ENCODE measurements around the gene FAM9C. TPM values are rescaled to one million over a fixed set of nuclear protein-coding genes. Genes with fewer than 3 reads are reported as not detected.
A peak's percentile ranks its signal among the peaks of the same experiment; 100 is the strongest.
"Not testable (repeated sequence)": the region's sequence is repeated elsewhere in the genome, so short reads cannot be mapped to it uniquely, and the experiment has no call there.

Gene FAM9C
- total RNA-seq, 2 donors from 2014 or later, result not detected

DNA sequence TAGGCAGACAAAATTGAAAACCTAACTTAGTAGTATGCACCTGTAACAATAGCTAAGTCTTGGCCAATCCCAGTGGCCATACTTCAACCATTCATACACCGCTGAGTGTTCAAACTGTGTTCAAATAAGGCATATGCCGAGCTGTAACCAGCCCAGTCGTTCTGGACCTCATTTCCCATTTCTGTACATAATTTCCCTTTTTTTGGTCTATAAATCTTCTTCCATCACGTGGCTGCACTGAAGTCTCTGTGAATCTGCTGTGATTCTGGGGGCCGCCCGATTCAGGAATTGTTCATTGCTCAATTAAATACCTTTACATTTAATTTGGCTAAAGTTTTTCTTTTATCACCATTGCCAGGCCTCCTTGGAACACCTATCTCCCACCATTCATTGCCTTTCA lies 27.7 kb downstream of the FAM9C start:
- H3K36me3 Mint-ChIP-seq (ENCODE audit: low read depth); H3K27me3 Mint-ChIP-seq: not testable (repeated sequence)

DNA sequence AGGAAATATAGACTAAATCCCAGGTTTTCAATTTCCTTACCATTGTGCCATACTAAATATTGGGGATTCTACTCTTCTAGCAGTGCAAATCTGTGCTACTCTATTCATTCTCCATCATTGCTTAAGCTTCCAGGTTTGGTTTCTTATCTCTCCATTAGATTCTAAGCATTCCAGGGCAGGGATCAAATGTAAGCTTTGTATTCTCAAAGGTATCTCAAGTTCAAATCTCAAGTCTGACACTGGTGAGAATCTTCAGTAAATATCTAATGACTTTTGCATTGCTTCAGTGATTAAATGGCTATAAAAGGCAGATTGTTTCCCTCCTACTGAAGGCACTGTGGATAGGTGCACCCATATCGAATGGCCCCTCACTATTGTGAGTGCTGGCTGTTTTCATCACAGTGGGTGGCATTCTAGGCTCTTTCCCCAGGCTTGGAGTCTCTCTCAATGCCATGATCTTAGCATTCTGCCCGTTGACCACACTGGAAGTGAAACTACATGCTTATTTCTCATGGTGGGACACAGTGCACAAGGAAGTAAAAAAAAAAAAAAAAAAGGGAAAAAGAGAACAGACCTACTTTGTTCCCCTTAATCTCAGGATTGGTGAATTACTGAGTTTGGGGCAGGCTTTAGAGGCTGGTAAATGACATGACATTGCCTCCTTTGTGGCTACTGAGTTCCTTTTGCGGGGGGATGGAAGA lies 28.7 kb downstream of the FAM9C start:
- H3K27ac Mint-ChIP-seq, result peak overlapping the region; percentile 57
- no peaks in the 10 kb centered on the region for H3K9me3 ChIP-seq (ENCODE audit: control insufficient read depth, low read length, poor library complexity, severe bottlenecking)
- no peaks in the 10 kb centered on the region for H3K27me3 Mint-ChIP-seq
- no peaks in the 10 kb centered on the region for H3K36me3 Mint-ChIP-seq (ENCODE audit: low read depth)
- H3K4me3 Mint-ChIP-seq, result no peak overlapping the region
- H3K4me1 Mint-ChIP-seq, result peaks cover 26% of the 10 kb centered on the region
- DNase-seq, result no peak
- ATAC-seq, result no peak

More for the DNA sequence above, 27.7 kb downstream of the FAM9C start:
- not testable (repeated sequence) for ATAC-seq; H3K27ac Mint-ChIP-seq; H3K4me3 Mint-ChIP-seq; DNase-seq; H3K9me3 ChIP-seq (ENCODE audit: control insufficient read depth, low read length, poor library complexity, severe bottlenecking)
- peaks cover 26% of the 10 kb centered on the region for H3K4me1 Mint-ChIP-seq

DNA sequence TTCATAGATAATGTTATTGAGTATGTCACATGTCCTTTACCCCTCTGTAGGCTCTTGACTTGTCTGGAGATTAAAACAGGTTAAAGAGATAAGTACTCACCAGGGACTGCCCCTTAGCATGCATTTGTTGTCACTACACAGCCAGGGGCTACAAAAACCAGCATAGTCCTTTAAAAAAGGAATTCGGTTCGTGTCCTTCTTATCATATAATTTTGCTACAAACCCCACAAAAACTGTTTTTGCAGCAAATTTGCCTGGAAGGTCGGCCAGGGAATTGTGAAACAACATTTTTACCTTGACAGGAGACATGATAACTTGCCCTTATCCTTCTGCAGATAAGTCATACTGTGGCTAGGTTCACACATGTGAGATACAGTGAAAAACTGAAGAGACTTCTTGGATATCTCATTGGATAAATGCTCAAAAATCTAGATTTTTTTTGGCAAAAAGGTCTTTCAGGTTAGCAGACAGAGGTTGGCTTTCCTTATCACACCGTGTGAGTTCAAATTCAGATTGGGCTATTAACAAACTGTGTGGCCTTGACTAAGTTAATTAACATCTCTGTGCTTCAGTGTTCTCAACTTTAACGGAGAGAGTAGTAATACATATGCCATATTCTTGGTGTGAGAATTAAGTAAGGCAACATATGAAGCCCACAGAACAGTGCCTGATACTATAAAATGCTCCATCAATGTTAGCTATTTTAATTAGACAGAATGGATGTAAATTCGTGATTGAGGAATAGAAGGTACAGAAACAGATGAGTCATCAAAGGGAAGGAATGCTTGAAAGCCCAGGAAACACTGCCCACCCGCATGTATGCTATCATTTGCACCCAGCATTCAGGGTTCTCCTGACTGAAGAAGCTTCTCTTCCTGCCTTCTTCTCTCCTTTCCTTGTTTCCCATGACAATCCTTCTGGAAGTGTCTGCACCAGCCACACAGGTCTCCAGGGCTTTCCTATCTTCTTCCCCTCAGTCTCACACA lies 30.0 kb downstream of the FAM9C start:
- Mint-ChIP-seq H3K4me1 (peaks cover 30% of the 10 kb centered on the region), H3K4me3 (peak overlapping the region; percentile 76), H3K27ac (peak overlapping the region; percentile 95), H3K27me3 (no peaks in the 10 kb centered on the region), H3K36me3 (ENCODE audit: low read depth) (no peaks in the 10 kb centered on the region)
- no peaks in the 10 kb centered on the region for H3K9me3 ChIP-seq (ENCODE audit: control insufficient read depth, low read length, poor library complexity, severe bottlenecking)
- no peak for DNase-seq
- ATAC-seq, result peak; percentile 64

DNA sequence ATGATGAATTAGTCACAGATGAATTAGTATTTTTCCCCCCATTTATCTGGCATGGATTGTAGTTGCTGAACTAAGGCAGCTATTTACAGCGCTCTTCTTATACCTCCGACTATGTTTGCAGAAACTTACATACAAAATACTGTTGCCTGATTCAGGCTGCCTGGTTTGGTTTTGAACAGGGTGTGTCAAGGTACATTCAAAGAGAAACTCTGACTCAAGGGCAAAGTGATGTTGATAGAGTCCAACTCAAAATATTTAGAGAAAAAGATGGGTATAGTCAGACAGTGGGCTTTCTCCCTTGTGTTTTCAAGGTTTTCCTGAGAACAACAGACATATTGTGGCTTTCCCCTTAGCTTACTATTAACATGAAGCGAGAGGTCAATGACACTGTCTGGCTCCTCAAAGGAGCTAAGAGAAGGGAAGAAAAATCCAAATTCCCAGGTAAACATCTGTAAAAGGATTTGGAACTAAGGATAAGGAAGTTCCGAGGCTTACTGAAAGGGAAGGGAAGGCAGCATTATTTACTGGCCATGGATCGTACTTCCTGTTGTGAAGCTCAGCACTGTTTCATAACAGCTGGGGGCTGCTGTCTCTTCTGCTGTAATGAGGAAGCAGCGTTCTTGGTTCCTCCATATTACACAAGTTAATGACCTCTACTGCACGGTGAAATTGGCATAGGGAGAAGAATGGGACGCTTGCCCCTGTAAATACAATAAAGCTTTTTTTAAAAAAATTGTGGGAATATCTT lies 30.9 kb downstream of the FAM9C start:
- DNase-seq, result no peak

DNA sequence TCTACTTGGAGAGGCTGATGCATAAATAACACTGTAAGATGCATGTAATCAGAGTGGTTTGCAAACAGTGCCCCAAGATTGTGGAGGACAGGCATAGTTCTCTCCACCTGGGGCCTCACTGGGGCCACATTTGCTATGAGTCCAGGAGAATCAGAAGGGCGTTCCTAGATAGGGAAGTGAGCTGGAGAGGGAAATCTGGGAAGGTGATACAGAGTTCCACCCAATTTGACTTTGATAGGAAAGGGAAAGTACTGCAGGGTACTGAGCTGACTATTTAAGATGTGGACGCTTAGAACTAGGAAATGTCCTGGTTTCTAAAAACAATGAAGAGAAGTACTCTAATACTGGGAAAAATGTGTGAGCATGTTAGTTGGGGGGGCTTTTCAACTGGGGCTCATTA lies 33.9 kb downstream of the FAM9C start:
- H3K27ac Mint-ChIP-seq, result no peak overlapping the region
- H3K4me3 Mint-ChIP-seq, result no peak overlapping the region
- no peaks in the 10 kb centered on the region for H3K9me3 ChIP-seq (ENCODE audit: control insufficient read depth, low read length, poor library complexity, severe bottlenecking)
- H3K36me3 Mint-ChIP-seq (ENCODE audit: low read depth), result no peaks in the 10 kb centered on the region
- H3K4me1 Mint-ChIP-seq, result peaks cover 43% of the 10 kb centered on the region
- no peaks in the 10 kb centered on the region for H3K27me3 Mint-ChIP-seq
- ATAC-seq, result no peak
- no peak for DNase-seq

More for the DNA sequence above, 30.9 kb downstream of the FAM9C start:
- peak overlapping the region; percentile 76 for H3K4me3 Mint-ChIP-seq
- H3K4me1 Mint-ChIP-seq, result peaks cover 30% of the 10 kb centered on the region
- peak; percentile 80 for ATAC-seq
- no peaks in the 10 kb centered on the region for H3K9me3 ChIP-seq (ENCODE audit: control insufficient read depth, low read length, poor library complexity, severe bottlenecking)
- peak overlapping the region; percentile 95 for H3K27ac Mint-ChIP-seq
- no peaks in the 10 kb centered on the region for H3K27me3 Mint-ChIP-seq
- H3K36me3 Mint-ChIP-seq (ENCODE audit: low read depth), result no peaks in the 10 kb centered on the region

DNA sequence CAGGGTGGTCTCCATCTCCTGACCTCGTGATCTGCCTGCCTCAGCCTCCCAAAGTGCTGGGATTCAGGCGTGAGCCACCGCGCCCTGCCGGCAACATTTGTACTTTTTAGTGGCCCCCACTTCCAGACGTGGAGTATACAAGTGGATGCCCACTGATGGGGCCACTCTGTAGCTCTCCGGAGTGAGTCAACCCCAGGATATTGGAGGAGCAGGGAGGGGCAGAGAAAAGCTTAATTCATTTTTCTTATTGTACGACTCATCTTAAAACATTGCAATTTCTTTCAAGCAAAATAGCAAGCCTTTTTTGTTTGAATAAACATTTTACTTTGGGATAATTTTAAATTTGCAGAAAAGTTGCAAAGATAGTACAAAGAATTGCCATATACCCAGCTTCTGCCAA lies 34.6 kb downstream of the FAM9C start:
- ATAC-seq, result no peak
- Mint-ChIP-seq H3K36me3 (ENCODE audit: low read depth) (no peaks in the 10 kb centered on the region), H3K4me1 (peaks cover 49% of the 10 kb centered on the region), H3K4me3 (no peak overlapping the region), H3K27ac (peak overlapping the region; percentile 54), H3K27me3 (no peaks in the 10 kb centered on the region)
- no peak for DNase-seq
- no peaks in the 10 kb centered on the region for H3K9me3 ChIP-seq (ENCODE audit: control insufficient read depth, low read length, poor library complexity, severe bottlenecking)

DNA sequence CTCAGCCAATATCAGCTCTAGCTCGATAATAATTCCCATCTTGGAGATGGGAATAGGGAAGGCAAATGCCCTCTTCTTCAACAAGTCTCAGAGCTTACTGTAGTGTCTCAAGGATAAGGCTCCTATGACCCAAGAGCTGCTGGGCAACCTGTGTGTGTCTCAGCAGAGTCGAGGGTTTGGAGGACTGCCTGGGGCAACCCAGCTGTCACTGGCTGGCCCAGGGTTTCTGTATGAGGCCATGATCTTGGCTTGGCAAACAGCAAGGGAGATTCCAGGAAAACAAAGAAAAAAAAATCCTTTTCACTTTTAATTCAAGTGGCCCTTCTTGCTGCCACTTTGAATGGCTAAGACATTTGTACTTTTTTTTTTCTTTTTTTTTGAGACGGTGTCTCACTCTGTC lies 35.1 kb downstream of the FAM9C start:
- ATAC-seq (no peak), DNase-seq (no peak)
- peaks cover 47% of the 10 kb centered on the region for H3K4me1 Mint-ChIP-seq
- H3K9me3 ChIP-seq (ENCODE audit: control insufficient read depth, low read length, poor library complexity, severe bottlenecking), result no peaks in the 10 kb centered on the region
- H3K36me3 Mint-ChIP-seq (ENCODE audit: low read depth), result no peaks in the 10 kb centered on the region
- peak overlapping the region; percentile 54 for H3K27ac Mint-ChIP-seq
- no peaks in the 10 kb centered on the region for H3K27me3 Mint-ChIP-seq
- H3K4me3 Mint-ChIP-seq, result no peak overlapping the region

DNA sequence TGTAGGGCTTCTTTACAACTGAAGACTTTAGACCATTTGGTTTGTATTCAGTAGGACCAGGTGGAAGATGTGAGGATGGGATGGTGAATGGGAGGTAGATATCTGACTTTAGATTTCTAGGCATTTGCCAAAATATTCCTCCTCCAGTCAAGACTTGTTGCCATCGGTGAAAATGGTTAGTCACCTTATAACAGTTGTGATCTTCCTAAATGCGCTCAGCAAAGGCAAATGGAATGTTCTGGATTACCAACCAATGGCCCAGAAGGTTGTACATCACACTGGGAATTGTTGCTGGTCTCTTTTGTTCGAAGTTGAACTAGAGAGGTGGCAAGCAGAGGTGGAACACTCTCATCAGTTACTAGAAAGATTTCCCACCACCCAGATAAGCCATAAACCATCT lies 35.6 kb downstream of the FAM9C start:
- Mint-ChIP-seq H3K4me1 (peaks cover 47% of the 10 kb centered on the region), H3K4me3 (no peak overlapping the region), H3K27me3 (no peaks in the 10 kb centered on the region), H3K36me3 (ENCODE audit: low read depth) (no peaks in the 10 kb centered on the region), H3K27ac (no peak overlapping the region)
- ATAC-seq (no peak), DNase-seq (no peak)
- H3K9me3 ChIP-seq (ENCODE audit: control insufficient read depth, low read length, poor library complexity, severe bottlenecking), result no peaks in the 10 kb centered on the region

DNA sequence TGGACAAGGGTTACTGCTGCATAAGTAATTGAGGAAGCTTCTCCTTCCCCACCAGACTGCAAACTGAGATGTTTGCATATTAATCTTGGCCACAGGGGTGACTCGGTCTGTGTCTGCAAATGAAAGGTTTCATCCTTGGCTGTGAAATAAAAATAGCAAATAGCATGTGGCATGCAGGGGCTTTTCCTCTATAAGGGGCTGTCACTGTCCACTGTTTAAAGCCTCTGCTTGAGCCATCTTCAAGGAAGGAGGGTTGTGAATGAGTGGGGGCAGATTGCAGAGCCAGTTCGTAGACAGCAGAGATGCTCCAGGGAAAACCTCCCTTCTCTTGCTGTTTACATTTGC lies 36.3 kb downstream of the FAM9C start:
- DNase-seq (no peak), ATAC-seq (no peak)
- Mint-ChIP-seq H3K27me3 (no peaks in the 10 kb centered on the region), H3K4me1 (peaks cover 40% of the 10 kb centered on the region), H3K36me3 (ENCODE audit: low read depth) (no peaks in the 10 kb centered on the region), H3K4me3 (no peak overlapping the region), H3K27ac (no peak overlapping the region)
- no peaks in the 10 kb centered on the region for H3K9me3 ChIP-seq (ENCODE audit: control insufficient read depth, low read length, poor library complexity, severe bottlenecking)

DNA sequence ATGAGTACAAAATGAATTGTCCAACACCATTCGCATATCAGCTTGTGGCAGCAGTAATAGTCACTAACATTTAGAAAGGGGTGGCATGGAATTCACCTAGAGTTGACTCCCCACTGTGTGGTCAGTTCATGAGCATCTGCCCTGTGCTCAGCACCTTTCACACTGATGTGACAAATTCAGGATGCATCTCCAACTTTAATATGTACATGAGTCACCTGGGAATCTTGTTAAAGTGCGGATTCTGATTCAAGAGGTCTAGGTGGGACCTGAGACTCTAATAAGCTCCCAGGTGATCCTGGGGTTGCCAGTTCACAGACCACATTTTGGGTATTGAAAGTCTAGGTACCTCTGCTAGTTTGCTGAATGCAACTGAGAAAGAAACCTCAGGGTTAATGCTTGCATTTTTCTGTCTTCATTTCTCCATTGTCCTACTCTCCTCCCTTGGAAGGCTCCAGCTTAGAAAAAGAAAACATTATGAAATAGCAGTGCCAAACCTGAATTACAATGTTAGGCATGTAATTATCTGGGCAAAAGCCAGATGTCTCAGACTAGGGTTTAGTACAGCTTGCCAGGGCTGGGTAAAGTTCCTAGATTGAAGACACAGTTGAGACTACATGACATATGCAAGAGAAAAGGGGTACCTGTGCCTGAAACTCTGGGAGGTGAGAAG lies 36.8 kb downstream of the FAM9C start:
- Mint-ChIP-seq H3K27ac (no peak overlapping the region), H3K4me3 (no peak overlapping the region), H3K4me1 (peaks cover 36% of the 10 kb centered on the region), H3K27me3 (no peaks in the 10 kb centered on the region), H3K36me3 (ENCODE audit: low read depth) (no peaks in the 10 kb centered on the region)
- no peaks in the 10 kb centered on the region for H3K9me3 ChIP-seq (ENCODE audit: control insufficient read depth, low read length, poor library complexity, severe bottlenecking)
- ATAC-seq (no peak), DNase-seq (no peak)

DNA sequence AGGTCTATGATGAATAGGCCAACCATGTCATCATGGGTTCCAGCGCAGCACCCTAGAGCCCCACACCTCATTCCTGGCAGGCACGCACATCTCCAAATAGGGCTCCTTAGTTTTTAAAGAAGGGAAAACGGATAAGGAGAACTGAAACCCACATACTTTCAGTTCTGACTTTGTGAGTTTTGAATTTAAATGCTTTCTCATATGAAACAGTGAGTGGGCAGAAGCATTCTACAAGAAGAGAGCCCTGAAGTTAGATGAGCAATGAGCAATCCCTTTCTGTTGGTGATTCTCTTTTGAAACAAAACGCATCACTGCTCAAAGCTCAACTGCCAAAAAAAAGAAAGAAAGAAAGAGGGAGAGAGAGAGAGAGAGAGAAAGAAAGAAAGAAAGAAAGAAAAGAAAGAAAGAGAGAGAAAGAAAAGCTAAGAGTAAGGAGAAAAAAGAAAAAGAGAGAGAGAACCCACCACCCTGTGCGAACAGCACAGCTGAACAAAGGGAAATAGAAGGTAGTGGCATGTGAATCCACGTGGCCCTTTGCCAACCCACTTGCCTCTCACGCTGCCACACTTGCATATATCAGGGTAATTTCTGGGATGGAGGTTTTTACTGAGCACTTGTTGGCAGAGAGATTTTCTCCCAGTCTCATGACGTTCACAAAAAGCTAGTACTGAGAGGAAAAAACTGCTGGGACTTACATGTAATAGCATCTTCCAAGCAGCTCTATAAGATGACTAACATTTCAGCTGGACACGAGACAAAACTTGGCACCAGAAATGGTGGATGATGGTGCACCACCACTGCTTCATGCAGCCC lies 38.6 kb downstream of the FAM9C start:
- Mint-ChIP-seq H3K4me3 (peak overlapping the region; percentile 82), H3K27ac (peak overlapping the region; percentile 94), H3K27me3 (no peaks in the 10 kb centered on the region), H3K36me3 (ENCODE audit: low read depth) (no peaks in the 10 kb centered on the region), H3K4me1 (peaks cover 37% of the 10 kb centered on the region)
- DNase-seq, result no peak
- no peaks in the 10 kb centered on the region for H3K9me3 ChIP-seq (ENCODE audit: control insufficient read depth, low read length, poor library complexity, severe bottlenecking)
- ATAC-seq, result peak; percentile 63

DNA sequence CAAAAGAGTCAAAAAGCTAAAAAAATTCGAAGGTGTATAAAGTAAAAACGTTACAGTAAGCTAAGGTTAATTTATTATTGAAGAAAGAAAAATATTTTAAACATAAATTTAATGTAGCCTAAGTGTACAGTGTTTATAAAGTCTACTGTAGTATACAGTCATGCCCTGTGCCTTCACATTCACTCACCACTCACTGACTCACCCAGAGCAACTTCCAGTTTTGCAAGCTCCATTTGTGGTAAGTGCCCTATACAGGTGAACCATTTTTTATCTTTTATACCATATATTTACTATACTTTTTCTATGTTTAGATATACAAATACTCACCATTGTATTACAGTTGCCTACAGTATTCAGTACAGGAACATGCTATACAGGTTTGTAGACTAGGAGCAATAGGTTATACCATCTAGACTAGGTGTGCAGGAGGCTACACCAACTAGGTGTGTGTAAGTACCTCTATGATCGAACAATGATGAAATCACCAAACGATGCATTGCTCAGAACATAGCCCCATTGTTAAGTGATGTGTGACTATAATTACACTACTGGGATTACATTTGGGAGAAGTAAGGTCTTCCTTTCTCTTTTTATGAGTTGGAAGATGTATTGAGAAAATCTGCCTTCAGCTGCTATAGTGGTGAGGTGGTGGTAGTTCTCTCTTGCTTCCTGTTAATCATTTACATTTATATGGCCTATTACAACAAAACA lies 42.3 kb downstream of the FAM9C start:
- Mint-ChIP-seq H3K27ac (peak overlapping the region; percentile 95), H3K27me3 (no peaks in the 10 kb centered on the region), H3K36me3 (ENCODE audit: low read depth) (no peaks in the 10 kb centered on the region), H3K4me1 (peaks cover 39% of the 10 kb centered on the region), H3K4me3 (peak overlapping the region; percentile 12)
- no peaks in the 10 kb centered on the region for H3K9me3 ChIP-seq (ENCODE audit: control insufficient read depth, low read length, poor library complexity, severe bottlenecking)
- no peak for DNase-seq
- peak; percentile 51 for ATAC-seq

All from T-helper 17 cell (primary cell).